HFFc6 (cell line): ENCODE measurements around the gene MYADM. TPM values are rescaled to one million over a fixed set of nuclear protein-coding genes. Genes with fewer than 3 reads are reported as not detected.

Experiments used
- DNase-seq: peaks from one replicate; pipeline ENCODE4 v3.0.0-alpha.2; 2018
- H3K27ac Mint-ChIP-seq: 2 replicates; pipeline ENCODE4 v1.8.0; 2020; ENCODE audit warnings: mild to moderate bottlenecking, mixed read lengths
- H3K27me3 Mint-ChIP-seq: 2 replicates; pipeline ENCODE4 v1.8.0; 2021; ENCODE audit warnings: mild to moderate bottlenecking, moderate library complexity, mixed read lengths; ENCODE audit not compliant: insufficient read depth
- H3K36me3 Mint-ChIP-seq: 2 replicates; pipeline ENCODE4 v1.8.0; 2021; ENCODE audit warnings: low read depth, mixed read lengths
- H3K4me1 Mint-ChIP-seq: 2 replicates; pipeline ENCODE4 v1.8.0; 2020; ENCODE audit warnings: low read depth, mixed read lengths
- H3K4me3 Mint-ChIP-seq: 2 replicates; pipeline ENCODE4 v1.8.0; 2020; ENCODE audit warnings: mild to moderate bottlenecking, moderate library complexity, mixed read lengths
- H3K9me3 Mint-ChIP-seq: 2 replicates; pipeline ENCODE4 v1.8.0; 2020; ENCODE audit warnings: mild to moderate bottlenecking, mixed read lengths
- total RNA-seq, 6 experiments: library from RNA; stranded (reverse); fragmentation: NEBNext Ultra II Directional; extraction: Animal tissue kit (Norgen Biotek cat#: 25700); gene quantifications; 2 replicates in 1 of 6; 3 replicates in 5 of 6; pipeline ENCODE4 v1.2.3, GENCODE V29; 2021
- TF ChIP-seq, protein P1 (sequence below): fragments of 200-600 bp; sonication (generic); IDR thresholded peaks from 2 replicates; pipeline ENCODE4 v1.5.0; 2021; ENCODE audit warnings: antibody characterized with exemption, mild to moderate bottlenecking

MYADM gene
- total RNA-seq, 6 experiments from 2014 or later, result 304 to 350 (median 316) TPM

DNA sequence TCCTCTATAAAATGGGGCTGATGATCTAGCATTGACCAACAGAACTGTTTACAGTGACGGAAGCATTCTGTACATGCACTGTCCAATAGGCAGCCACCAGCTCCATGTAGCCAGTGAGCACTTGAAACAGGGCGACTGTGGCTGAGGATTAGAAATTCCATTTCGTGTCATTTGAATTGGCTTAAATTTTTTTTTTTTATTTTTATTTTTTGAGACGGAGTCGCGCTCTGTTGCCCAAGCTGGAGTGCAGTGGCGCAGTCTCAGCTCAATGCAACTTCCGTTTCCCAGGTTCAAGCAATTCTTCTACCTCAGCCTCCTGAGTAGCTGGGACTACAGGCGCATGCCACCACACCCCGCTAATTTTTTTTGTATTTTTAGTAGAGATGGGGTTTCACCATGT lies 17.4 kb downstream of the MYADM start:
- TF ChIP-seq, protein P1, sequence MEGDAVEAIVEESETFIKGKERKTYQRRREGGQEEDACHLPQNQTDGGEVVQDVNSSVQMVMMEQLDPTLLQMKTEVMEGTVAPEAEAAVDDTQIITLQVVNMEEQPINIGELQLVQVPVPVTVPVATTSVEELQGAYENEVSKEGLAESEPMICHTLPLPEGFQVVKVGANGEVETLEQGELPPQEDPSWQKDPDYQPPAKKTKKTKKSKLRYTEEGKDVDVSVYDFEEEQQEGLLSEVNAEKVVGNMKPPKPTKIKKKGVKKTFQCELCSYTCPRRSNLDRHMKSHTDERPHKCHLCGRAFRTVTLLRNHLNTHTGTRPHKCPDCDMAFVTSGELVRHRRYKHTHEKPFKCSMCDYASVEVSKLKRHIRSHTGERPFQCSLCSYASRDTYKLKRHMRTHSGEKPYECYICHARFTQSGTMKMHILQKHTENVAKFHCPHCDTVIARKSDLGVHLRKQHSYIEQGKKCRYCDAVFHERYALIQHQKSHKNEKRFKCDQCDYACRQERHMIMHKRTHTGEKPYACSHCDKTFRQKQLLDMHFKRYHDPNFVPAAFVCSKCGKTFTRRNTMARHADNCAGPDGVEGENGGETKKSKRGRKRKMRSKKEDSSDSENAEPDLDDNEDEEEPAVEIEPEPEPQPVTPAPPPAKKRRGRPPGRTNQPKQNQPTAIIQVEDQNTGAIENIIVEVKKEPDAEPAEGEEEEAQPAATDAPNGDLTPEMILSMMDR, result no peak
- H3K4me3 Mint-ChIP-seq, result no peak overlapping the region
- DNase-seq, result no peak
- H3K36me3 Mint-ChIP-seq, result no peaks in the 10 kb centered on the region; the same call in 1 of the 2 replicates
- peaks cover 27% of the 10 kb centered on the region for H3K27me3 Mint-ChIP-seq
- H3K4me1 Mint-ChIP-seq, result peaks cover 6% of the 10 kb centered on the region
- no peak overlapping the region for H3K27ac Mint-ChIP-seq
- H3K9me3 Mint-ChIP-seq, result no peaks in the 10 kb centered on the region

DNA sequence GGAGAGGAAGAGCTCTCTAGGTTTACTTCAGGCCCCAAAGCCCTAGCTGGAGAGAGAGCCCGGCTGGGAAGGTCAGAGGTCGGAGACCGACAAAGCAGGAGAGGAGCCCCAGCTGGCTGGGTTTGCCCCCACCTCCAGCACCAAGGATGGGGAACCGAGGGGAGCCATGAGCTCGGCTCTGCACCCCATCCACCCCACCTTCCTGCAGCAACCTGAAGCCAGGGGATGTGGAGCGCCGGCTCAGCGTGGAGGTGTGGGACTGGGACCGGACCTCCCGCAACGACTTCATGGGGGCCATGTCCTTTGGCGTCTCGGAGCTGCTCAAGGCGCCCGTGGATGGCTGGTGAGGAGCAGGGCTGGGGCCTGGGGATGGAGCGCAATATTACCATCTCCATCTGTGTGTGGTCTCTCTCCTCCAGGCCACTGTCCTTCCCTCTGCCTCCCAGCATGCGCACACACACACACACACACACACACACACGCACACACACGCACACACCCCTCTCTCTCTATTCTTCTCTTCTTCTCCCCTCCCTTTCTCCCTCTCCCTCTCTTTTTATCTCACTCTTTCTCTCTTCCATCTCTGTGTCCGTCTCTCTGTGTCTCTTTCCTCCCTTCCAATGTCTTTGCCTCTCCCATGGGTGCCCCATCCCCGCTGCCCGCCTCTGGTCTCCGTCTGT lies 24.8 kb downstream of the MYADM start:
- no peaks in the 10 kb centered on the region for H3K4me1 Mint-ChIP-seq
- H3K36me3 Mint-ChIP-seq, result no peaks in the 10 kb centered on the region
- H3K27ac Mint-ChIP-seq, result no peak overlapping the region
- H3K4me3 Mint-ChIP-seq, result no peak overlapping the region
- DNase-seq, result no peak
- H3K9me3 Mint-ChIP-seq, result no peaks in the 10 kb centered on the region
- H3K27me3 Mint-ChIP-seq, result peaks cover 38% of the 10 kb centered on the region
- TF ChIP-seq, protein P1, result no peak

DNA sequence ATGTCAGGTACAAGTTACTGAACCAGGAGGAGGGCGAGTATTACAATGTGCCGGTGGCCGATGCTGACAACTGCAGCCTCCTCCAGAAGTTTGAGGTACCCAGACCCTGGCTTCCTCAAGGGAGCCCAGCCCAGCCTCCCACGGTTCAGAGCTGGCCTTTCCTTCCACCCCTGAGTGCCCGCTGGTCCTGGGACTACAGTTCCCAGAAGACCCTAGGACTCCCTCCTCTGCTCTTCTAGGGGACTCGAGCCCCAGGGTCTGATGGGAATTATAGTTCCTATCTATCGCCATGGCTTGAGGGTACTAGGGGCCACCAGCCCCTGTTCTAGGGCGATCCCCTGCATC lies 25.3 kb downstream of the MYADM start:
- no peak overlapping the region for H3K27ac Mint-ChIP-seq
- DNase-seq, result no peak
- H3K27me3 Mint-ChIP-seq, result peaks cover 44% of the 10 kb centered on the region
- no peaks in the 10 kb centered on the region for H3K36me3 Mint-ChIP-seq
- TF ChIP-seq, protein P1, result no peak
- no peaks in the 10 kb centered on the region for H3K9me3 Mint-ChIP-seq
- no peak overlapping the region for H3K4me3 Mint-ChIP-seq
- no peaks in the 10 kb centered on the region for H3K4me1 Mint-ChIP-seq

DNA sequence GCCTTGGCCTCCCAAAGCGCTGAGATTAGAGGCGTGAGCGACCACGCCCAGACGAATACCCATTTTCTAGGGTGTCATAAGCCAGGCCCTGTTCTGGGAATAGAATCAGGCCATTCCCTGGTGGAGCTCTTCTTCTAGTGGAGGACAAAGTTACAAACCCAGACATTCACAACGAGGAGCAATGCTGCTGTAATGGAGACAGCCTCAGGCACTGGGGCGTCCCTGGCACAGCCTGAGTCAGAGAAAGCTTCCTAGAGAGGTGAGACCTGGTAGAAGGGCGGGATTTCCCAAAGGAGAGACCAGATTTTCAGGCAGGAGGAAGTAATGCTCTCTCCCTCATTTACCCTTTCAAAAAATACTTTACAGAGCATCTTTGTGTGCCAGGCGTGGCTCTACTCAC lies 27.0 kb downstream of the MYADM start:
- no peak for DNase-seq
- Mint-ChIP-seq H3K27me3 (peaks cover 44% of the 10 kb centered on the region), H3K4me1 (no peaks in the 10 kb centered on the region), H3K27ac (no peak overlapping the region), H3K9me3 (no peaks in the 10 kb centered on the region), H3K36me3 (no peaks in the 10 kb centered on the region), H3K4me3 (no peak overlapping the region)
- TF ChIP-seq, protein P1, result no peak

DNA sequence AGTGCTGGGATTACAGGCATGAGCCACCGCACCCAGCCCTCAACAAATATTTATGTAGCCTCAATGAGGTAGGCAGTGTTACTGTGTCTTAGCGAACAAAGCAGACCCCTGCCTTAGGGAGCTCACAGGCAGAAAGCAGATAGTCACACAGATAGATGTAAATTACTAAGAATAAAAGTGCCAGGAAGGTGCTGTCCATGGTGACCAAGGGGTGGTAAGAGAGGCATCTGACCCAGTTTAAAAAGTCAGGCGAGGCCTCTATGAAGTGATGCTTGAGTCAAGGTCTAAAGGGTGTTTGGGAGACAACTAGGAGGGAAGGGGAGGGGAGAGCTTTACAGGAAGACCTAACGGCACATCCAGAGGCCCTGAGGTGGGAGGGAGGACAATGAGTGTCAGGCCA lies 29.0 kb downstream of the MYADM start:
- no peak for DNase-seq
- peaks cover 40% of the 10 kb centered on the region for H3K27me3 Mint-ChIP-seq
- H3K9me3 Mint-ChIP-seq, result no peaks in the 10 kb centered on the region
- no peaks in the 10 kb centered on the region for H3K4me1 Mint-ChIP-seq
- no peak overlapping the region for H3K4me3 Mint-ChIP-seq
- no peak overlapping the region for H3K27ac Mint-ChIP-seq
- no peaks in the 10 kb centered on the region for H3K36me3 Mint-ChIP-seq
- TF ChIP-seq, protein P1, result no peak
